PC-9 (cell line): Measurements from ENCODE around the gene SEPTIN6. TPM values are rescaled to one million over a fixed set of nuclear protein-coding genes. Genes with fewer than 3 reads are reported as not detected.
A peak's percentile ranks its signal among the peaks of the same experiment; 100 is the strongest.

Source experiments
- BruUV-seq: library from RNA; stranded (reverse); fragments of 400-500 nt; replicated peaks from 2 replicates; lab custom pipeline; 2021; lab: Mats Ljungman, UMichigan
- CTCF ChIA-PET: fragments of 300-600 bp; sonication (Branson Sonifier 250); formaldehyde crosslinking; loops from one replicate; lab custom pipeline; 2022; ENCODE audit warnings: antibody characterized with exemption; lab: Charles Lee
- POLR2A ChIA-PET: fragments of 300-600 bp; sonication (Branson Sonifier 250); formaldehyde crosslinking; loops from one replicate; lab custom pipeline; 2022; ENCODE audit warnings: antibody characterized with exemption; ENCODE audit not compliant: unreplicated experiment; lab: Charles Lee
- DNase-seq, 2 experiments: peaks; one replicate each; pipeline versions ENCODE4 v3.0.0 to v3.0.0-alpha.2; 2015 to 2022; ENCODE audit warnings: mixed read lengths in 1 of 2
- H2AFZ ChIP-seq: fragments of 200-600 bp; sonication (generic); 2 replicates; pipeline ENCODE4 v1.8.1; 2017; ENCODE audit warnings: antibody characterized with exemption
- H3F3A ChIP-seq: fragments of 200-600 bp; sonication (generic); 2 replicates; pipeline ENCODE4 v1.8.1; 2017; ENCODE audit warnings: antibody characterized with exemption, mild to moderate bottlenecking, low read depth; ENCODE audit not compliant: insufficient read depth
- H3K27ac ChIP-seq: fragments of 200-600 bp; sonication (generic); 2 replicates; pipeline ENCODE4 v1.6.1; 2016; ENCODE audit warnings: mixed run types
- H3K27me3 ChIP-seq: fragments of 200-600 bp; sonication (generic); 2 replicates; pipeline ENCODE4 v1.6.1; 2016; ENCODE audit warnings: low read depth, mixed run types; ENCODE audit not compliant: insufficient read depth
- H3K36me3 ChIP-seq: fragments of 200-600 bp; sonication (generic); 2 replicates; pipeline ENCODE4 v1.6.1; 2016; ENCODE audit warnings: low read depth, mixed run types
- H3K4me1 ChIP-seq: fragments of 200-600 bp; sonication (generic); replicated peaks from 2 replicates; pipeline ENCODE4 v1.6.1; 2016; ENCODE audit warnings: mixed run types; ENCODE audit not compliant: insufficient read depth
- H3K4me2 ChIP-seq: fragments of 200-600 bp; sonication (generic); 2 replicates; pipeline ENCODE4 v1.6.1; 2017; ENCODE audit warnings: mixed run types
- H3K4me3 ChIP-seq: fragments of 200-600 bp; sonication (generic); 2 replicates; pipeline ENCODE4 v1.6.1; 2016; ENCODE audit warnings: mixed run types
- H3K79me2 ChIP-seq: fragments of 200-600 bp; sonication (generic); 2 replicates; pipeline ENCODE4 v1.6.1; 2017; ENCODE audit warnings: low read depth, mixed run types
- H3K9me2 ChIP-seq: fragments of 200-600 bp; sonication (generic); 2 replicates; pipeline ENCODE4 v1.8.1; 2017; ENCODE audit warnings: mild to moderate bottlenecking; ENCODE audit not compliant: insufficient read depth
- H3K9me3 ChIP-seq: fragments of 200-600 bp; sonication (generic); 2 replicates; pipeline ENCODE4 v1.8.1; 2016; ENCODE audit warnings: low read depth; ENCODE audit not compliant: insufficient read depth
- H4K20me1 ChIP-seq: fragments of 200-600 bp; sonication (generic); 2 replicates; pipeline ENCODE4 v1.8.1; 2017; ENCODE audit not compliant: insufficient read depth
- CTCF ChIP-seq: fragments of 200-600 bp; sonication (generic); conservative IDR thresholded peaks from 2 replicates; pipeline ENCODE4 v1.6.1; 2017; ENCODE audit warnings: mixed run types, antibody characterized with exemption, mild to moderate bottlenecking, moderate library complexity
- EZH2 ChIP-seq: fragments of 200-600 bp; sonication (generic); IDR thresholded peaks from 2 replicates; pipeline ENCODE4 v1.8.0; 2017; ENCODE audit warnings: antibody characterized with exemption, low read depth
- intact Hi-C: fragments of 100-400 bp; cut with micrococcal nuclease; formaldehyde crosslinking; loops from one replicate; pipeline ENCODE4 v1.10.0; 2022; ENCODE audit not compliant: unreplicated experiment
- total RNA-seq: library from RNA; stranded (reverse); gene quantifications from 2 replicates; pipeline ENCODE4 v1.2.3, GENCODE V29; 2021

The SEPTIN6 gene
- total RNA-seq, 1 experiment from 2014 or later = 43.7 TPM

GRCh38 chrX:119706616-119707015 is 13.6 kb upstream of the SEPTIN6 start:
- Histone ChIP-seq H3K9me2 (no peaks in the 10 kb centered on the region), H3K4me1 (no peaks in the 10 kb centered on the region), H3K36me3 (no peaks in the 10 kb centered on the region), H2AFZ (no peak overlapping the region), H3F3A (no peaks in the 10 kb centered on the region), H3K79me2 (no peaks in the 10 kb centered on the region), H3K27me3 (peaks cover 2% of the 10 kb centered on the region; the same call in 1 of the 2 replicates), H3K9me3 (no peaks in the 10 kb centered on the region), H3K4me2 (no peak overlapping the region), H4K20me1 (no peaks in the 10 kb centered on the region), H3K4me3 (no peak overlapping the region), H3K27ac (no peak overlapping the region)
- intact Hi-C loops = no loop called here
- TF ChIP-seq CTCF = no peak
- no peak for TF ChIP-seq EZH2
- ChIA-PET CTCF (no interaction called here), POLR2A (no interaction called here)
- no peak for DNase-seq
- BruUV-seq = no TSS peak

GRCh38 chrX:119698845-119699244 is 5.9 kb upstream of the SEPTIN6 start:
- no TSS peak for BruUV-seq
- POLR2A ChIA-PET = no interaction called here
- H4K20me1 ChIP-seq = no peaks in the 10 kb centered on the region
- no peaks in the 10 kb centered on the region for H3K36me3 ChIP-seq
- H3K4me1 ChIP-seq = no peaks in the 10 kb centered on the region
- H3K9me2 ChIP-seq = no peaks in the 10 kb centered on the region
- no peaks in the 10 kb centered on the region for H3F3A ChIP-seq
- no peak overlapping the region for H3K4me2 ChIP-seq
- H3K27me3 ChIP-seq = peaks cover 2% of the 10 kb centered on the region; the same call in 1 of the 2 replicates
- H3K9me3 ChIP-seq = no peaks in the 10 kb centered on the region
- no peak overlapping the region for H3K4me3 ChIP-seq
- H2AFZ ChIP-seq = no peak overlapping the region
- CTCF ChIA-PET = no interaction called here
- no peaks in the 10 kb centered on the region for H3K79me2 ChIP-seq
- peak; percentile 35 to 63 for DNase-seq
- H3K27ac ChIP-seq = no peak overlapping the region
- intact Hi-C loops = loop anchor here (5.0 to 10.0 kb wide), 3 partner anchors 48 to 186 kb away; partner anchors contain the start of gene NKRF
- TF ChIP-seq EZH2 (no peak), CTCF (peak; percentile 75)

GRCh38 chrX:119696251-119696890 is 3.4 kb upstream of the SEPTIN6 start:
- TF ChIP-seq EZH2 (no peak), CTCF (no peak)
- ChIA-PET POLR2A (no interaction called here), CTCF (interaction anchor here (0.6 kb wide), 1 partner anchor 57 kb away, joined by 9 read pairs; no protein-coding TSS in a partner anchor)
- DNase-seq = no peak
- intact Hi-C loops = loop anchor here (5.0 to 10.0 kb wide), 3 partner anchors 51 to 188 kb away; partner anchors contain the start of gene NKRF
- Histone ChIP-seq H3K4me3 (no peak overlapping the region), H3K4me1 (peaks cover 5% of the 10 kb centered on the region), H3K9me2 (no peaks in the 10 kb centered on the region), H3F3A (no peaks in the 10 kb centered on the region), H3K4me2 (no peak overlapping the region), H4K20me1 (no peaks in the 10 kb centered on the region), H3K36me3 (no peaks in the 10 kb centered on the region), H3K9me3 (no peaks in the 10 kb centered on the region), H3K27ac (no peak overlapping the region), H3K27me3 (no peaks in the 10 kb centered on the region), H2AFZ (no peak overlapping the region), H3K79me2 (no peaks in the 10 kb centered on the region)
- no TSS peak for BruUV-seq
